HG03520 (cell line): Measurements from ENCODE around the gene WFDC5.

ENCODE experiments used
- ATAC-seq: cut with Tn5 transposase; IDR thresholded peaks from one replicate; pipeline ENCODE4 v1.9.1; 2021; ENCODE audit warnings: mild to moderate bottlenecking, moderate library complexity; ENCODE audit not compliant: unreplicated experiment

Gene WFDC5

DNA sequence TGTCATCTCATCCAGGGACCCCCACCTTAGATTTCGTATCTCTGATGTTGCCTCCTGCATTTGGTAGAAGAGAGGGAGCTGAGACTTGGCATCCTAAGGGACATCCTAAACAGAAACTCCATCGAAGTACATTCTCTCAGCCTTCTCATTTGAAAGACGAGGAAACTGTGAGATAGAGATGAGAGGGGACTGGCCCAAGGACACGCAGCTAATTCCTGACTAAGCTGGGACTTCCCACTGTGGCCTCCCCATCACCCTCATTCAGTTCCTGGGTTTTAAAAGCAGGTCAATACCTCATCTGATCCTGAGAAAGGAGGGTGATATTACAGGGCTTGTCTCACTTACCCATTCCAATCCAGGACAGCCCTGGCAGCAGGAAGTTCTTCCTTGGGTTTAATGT lies 855 bp upstream of the WFDC5 start:
- ATAC-seq: no peak

DNA sequence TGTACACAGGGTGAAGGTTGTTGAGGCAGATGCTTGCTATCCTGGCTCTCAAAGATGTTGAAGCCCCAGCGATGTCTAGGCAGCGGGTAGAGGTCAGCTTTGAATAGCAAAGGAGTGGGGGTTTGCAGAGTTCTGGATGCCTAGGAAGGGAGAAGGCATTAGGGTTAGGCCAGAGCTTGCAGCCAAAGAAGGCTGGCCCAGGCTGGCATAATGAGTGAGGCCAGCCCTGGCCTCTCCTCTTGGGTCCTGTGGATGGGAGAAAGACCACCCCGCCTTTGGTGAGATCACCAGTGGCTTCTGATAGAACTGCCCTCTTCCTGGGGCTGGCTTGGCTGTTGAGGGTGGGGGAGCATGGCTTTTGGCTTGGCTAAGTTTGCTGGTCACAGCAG lies 406 bp upstream of the WFDC5 start:
- no peak for ATAC-seq

DNA sequence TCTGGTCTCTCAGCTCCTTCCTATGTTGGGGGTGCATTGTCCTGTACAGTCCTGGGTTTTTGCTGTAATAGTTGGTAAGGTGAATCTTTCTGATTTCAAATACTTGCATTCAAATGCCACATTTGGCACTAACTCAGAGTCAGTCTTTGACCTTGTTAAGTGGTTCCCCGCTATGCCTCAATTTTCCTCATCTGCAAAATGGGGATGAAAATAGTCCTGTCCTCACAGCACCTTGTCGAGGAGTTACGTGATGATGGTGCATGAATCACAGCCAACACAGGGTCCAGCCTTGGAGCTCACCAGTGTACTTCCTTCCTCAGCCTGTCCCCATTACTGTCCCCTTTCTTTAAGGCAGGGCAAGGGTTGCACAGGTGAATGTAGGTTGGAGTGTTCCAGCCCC lies 1.1 kb downstream of the WFDC5 start:
- ATAC-seq: no peak

DNA sequence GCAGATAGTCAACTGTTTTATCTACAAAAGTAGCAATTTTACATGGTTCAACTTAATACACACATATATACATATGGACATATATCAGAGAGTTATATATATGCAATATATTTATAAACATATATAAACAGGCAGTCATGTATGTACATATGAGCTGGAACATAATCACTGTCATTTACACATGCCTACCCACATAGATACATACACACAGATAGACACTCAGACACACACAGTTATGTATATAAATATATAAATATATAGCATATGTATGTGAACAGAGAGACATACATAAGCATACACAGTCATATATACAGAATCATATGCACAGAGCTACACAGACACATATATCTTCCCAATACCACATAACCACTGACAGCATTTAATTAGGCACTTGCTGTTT lies 2.2 kb downstream of the WFDC5 start:
- no peak for ATAC-seq

DNA sequence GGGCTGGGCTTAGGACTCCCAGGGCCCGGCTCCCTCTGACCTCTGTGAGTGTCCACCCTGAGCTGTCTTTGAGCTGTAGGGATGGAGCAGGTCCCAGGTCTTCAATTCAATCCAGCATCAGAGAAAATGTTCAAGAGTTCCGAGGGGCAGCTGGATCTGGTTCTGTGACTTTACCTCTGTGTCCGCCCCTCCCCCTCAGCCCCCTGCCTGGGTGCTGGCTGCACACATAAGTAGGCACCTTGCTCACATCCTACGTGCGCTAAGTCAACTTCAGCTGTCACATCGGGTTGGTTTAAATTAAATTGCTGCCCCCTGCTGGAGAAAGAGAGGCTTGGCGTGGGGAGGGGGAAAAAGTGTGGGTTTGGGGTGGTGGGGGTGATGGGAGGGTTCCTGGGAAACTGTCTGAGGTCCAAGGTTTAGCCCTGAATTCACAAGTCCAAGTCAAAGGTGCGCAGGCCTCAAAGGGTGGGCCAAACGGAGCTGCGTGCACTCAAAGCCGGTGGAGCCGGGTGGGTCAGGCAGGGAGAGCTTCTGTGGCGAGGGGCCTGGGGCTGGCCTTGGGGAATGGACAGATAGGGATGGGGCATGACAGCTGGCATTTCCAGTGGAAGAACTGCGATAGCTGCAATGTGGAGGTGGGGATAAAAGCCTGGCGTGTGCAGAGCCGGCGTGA lies 3.0 kb downstream of the WFDC5 start:
- no peak for ATAC-seq

DNA sequence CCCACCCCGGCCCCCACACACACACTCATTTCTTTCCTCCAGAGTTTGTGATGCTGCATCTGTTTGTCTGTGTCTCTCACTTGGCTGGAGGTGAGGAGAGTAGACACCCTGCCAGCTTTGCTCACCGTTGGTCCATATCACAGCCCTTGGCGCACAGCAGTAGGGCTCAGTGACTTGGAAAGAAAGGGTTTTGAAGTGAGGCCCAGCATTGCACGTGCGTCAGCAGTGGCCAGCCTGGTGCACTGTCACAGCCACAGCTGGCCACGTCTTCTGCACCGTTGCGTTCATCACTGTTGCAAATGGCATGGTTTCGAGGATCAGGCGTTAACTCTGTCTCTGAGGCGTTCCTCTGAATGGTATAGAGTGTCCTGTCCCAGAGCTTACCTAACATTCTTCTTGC lies 3.7 kb downstream of the WFDC5 start:
- ATAC-seq: no peak

DNA sequence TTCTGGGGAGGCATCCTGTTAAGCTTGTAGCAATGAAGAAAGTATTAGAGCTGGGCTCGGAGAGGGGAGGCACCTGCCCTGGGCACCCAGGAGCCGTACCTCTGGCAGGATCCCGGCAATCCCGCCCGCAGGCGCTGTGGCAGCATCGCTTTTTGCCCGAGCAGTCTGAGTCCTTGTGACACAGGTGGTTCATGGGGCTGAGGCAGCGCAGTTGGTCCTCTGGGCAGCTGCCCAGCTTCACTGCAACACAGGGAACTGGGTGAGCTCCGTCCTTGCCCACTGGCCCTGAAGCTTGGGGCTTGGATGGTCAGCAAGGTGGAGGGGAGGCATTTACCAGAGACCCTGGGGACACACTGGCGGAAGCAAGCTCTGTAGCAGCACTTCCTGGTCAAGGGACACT lies 4.7 kb downstream of the WFDC5 start:
- ATAC-seq: no peak

DNA sequence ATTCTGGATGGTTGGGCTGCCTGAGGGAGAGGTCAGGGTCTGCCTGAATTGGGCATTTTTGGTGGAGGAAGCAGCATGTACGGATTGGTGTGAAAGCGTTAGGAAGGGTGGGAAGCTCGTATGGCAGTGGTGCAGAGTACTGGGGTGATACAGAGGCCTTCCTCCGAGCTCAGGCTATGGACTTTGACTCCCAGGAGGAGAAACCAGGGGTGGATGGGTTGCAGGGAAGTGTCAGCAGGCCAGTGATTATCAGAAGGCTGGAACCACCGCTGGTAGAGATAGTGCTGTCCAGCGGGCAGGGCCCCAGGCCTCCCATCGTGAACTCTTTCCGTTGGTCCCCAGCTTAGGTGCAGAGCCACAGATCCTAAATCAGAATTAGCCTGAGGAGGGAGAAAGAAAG lies 5.3 kb downstream of the WFDC5 start:
- no peak for ATAC-seq

DNA sequence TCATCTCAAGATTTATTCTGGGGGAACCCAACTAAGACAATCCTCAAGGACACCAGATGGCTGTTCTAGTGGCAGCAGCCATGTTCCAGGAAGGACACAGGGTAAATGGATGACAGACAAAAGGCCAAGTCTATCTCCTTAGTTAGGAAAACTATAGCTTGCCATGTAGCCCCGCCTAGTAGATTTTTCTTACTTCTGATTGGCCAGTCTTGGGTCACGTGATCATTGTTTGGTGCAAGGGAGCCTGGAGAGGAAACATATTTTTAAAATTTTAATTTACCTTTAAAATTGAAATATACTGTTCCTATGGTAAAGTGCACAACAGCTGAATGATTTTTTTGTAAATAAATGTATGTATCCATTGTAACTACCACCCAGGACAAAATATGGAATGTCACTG lies 9.7 kb downstream of the WFDC5 start:
- no peak for ATAC-seq

DNA sequence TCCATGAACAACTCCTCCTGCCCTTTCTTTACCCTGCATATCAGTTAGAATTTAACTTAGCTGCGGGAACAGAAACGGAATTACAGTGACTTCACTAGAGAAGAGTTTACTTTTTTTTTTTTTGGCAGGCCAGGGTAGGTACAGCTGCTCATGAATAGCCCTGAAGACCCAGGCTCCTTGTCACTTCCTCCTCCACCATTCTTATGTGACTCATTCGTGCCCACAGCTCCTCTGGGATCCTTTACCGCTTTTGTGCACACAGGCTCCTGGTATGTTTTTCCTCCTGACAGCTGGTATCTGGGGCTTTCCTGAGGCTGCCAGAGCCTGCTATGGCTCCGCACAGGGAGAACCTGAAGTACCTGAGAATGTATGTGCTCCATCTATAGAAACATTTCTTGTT lies 10.2 kb downstream of the WFDC5 start:
- ATAC-seq: no peak

DNA sequence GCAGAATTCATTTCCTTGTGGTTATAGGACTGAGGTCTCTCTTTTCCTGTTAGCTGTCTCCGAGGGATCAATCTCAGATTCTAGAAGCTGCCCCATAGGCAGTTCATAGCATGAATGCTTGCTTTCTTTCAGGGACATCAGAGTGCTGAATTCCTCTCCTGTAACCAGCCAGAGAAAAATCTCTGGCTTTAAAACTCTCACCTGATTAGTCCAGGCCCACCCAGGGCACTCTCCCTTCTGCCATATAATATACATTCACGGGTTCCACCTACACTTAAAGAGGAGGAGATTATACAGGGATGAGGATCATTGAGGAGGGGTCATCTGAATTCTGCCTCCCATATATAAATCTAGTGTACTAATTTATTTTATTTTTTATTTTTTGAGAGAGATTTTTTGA lies 11.9 kb downstream of the WFDC5 start:
- ATAC-seq: no peak

DNA sequence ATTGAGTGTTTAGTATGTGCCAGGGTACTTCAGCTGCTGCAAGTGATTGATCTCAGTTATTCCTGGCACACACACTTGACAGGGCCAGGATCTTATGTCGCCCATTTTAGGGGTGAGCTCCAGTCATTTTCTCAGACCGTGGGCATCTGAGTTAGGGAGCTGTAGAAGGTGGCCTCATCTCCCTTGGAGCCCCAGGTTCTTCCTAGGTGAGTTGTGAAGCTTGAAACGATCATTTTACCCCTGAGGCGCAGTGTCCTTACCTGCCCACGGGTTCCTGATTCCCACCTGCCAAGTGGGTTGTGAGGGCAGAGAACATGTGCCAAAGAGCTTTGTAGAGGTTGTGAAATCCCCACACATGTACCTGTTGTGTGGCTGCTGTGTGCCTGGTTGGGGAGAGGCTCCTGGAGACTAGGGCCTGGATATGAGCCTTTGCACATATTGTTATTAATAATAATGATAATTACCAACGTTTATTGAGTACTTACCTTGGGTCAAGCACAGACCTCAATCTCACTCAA lies 13.6 kb downstream of the WFDC5 start:
- no peak for ATAC-seq

DNA sequence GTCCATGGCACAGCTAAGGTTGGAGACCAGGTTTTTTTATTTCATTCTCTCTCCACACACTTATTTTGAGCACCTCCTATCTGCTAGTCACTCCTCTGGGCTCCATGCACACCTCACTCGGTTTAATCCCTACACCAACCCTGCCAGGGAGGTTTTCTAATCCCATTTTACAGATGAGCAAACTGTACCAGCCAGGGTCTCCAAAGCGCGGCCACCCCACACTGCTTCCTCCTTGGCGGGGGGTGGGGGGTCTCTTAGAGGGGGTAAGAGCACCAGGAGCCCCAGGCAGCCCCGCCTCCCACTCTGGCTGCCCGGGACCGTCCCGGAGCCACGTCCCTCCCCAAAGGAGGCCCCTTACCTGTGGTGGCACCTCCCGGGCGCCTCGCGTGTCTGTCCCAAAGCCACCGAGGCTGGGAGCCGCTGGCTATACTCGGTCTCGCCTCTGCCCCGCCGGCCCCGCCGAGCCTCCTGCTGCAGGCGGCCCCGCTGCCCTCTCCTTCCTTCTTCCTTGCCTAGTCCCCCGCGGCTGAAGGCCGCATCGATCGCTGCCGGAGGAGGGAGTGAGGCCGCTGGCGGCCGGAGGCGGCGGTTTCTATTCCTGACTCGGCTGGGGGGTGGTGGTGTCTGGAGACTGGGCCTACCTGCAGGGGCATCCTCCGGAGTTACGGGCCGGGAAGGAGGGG lies 14.3 kb downstream of the WFDC5 start, which contains the start of gene KCNS1:
TSS of gene KCNS1 (minus strand) at position 565 of the 683 bp plus-strand sequence. CDS start 1,891 bp downstream, outside the sequence.
- ATAC-seq: no peak

DNA sequence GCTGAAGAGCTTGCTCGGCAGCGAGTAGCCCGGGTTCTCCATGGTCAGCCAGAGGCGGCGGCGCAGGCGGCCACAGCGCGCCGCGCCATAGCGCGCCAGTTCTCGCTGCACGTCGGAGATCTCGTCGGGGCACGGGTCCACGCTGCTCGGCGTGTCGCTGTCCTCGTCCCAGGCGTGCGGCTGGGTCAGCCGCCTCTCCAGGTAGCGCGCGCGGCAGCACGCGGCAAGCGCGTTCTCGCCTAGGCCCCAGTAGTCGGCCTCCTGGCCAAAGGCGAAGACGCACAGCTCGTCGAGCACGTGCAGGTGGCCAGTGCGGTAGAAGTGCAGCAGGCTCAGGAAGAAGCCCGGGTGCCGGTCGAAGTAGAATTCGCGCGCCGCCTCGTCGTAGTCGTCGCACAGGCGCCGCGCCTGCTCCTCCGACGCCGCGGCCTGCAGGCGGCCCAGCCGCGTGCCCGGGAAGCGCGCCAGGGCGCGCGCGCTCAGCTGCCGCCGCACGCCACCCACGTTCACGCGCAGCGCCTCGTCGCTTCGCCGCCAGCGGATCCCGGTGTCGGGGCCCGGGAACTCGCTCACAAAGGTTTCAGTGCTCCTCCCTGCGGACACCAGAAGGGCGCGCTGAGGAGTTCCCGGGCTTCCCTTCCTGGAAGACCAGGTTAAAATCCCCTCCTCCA lies 16.7 kb downstream of the WFDC5 start:
- no peak for ATAC-seq

DNA sequence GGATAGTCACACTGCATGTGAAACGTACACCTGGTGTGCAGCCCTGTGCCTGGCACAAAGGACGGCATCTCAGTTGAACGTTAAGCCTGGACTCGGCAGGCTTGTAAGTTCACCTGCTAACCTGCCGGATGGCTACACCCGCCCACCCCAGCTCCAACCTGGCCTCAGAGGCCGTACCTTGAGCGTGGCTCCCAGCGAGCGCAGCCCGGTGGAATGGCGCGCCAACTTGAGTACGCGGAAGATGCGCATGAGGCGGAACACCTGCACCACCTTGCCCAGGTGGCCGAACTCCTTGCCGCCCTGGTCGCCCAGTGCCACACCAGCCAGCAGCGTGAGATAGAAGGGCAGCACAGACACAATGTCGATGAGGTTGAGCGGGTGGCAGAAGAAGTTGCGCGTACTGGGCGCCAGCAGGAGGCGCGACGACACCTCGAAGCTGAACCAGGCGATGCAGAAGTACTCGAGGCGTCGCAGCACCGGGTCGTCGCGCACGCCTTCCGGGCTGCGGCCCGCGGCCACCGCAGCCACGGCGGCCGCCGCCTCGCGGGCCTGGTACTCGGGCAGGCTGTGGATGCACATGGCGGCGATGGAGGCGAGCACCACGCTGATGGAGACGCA lies 17.4 kb downstream of the WFDC5 start:
- ATAC-seq: no peak

DNA sequence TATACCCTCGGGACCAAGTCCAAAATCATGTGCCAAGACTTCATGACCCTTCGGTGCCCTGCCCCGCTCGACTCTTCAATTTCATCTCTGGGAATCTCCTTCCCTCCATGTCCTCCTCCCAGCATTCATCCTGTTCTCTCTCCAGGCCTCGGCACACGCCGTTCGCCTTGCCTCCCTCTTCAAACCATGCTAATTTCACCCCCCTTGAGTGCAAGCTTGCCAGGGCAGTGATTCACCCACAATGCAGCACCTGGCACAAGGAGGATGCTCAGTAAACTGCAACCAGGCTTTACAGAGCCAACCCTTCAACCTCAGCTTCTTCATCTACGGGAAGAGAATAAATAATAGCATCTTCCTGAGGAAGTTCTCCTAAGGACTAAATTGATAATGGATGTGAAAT lies 18.2 kb downstream of the WFDC5 start:
- ATAC-seq: no peak

DNA sequence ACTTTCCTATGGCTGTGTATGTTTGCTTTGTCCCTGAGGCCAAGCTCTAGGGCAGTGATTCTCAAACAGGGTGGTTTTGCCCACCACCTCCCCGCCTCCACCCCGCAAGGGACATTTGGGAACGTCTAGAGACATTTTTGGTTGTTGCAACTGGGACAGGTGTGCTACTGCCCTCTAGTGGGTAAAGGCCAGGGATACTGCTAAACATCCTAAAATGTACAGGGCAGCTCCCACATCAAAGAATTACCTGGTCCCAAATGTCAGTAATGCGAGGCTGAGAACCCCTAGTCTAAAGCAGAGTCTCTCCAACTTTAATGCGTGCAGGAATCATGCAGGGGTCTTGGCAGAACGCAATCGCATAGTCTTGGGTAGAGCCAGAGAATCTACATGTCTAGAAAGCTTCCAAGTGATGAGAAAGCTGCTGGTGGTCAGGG lies 19.2 kb downstream of the WFDC5 start:
- no peak for ATAC-seq

DNA sequence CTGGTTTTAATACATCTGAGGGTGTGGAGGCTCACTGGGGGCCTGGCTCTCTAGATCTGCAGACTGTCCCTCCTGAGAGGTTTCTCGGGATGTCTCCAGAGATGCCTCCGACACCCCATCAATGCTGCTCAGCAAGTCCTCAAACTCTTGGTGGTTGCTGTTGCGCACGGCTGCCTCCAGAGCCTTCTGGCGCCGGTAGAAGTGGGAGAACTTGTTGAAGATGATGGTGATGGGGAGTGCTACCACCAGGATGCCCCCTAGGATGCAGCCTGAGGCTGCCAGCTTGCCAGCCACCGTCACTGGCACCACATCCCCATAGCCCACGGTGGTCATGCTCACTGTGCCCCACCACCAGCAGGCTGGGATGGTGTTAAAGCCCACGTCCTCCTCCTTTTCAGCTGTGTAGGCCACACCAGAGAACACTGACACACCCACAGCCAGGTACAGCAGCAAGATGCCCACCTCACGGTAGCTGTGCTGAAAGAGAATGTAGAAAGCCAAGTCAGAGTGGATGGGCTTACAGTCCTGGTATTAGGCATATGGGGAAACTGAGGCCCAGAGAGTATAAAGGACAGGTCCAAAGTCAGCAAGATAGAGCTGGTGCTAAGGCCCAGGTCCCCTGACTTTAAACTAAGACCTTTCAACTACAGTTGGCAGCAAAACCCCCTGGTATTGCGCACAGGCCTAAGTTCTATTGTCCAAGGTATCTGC lies 20.0 kb downstream of the WFDC5 start:
- no peak for ATAC-seq

DNA sequence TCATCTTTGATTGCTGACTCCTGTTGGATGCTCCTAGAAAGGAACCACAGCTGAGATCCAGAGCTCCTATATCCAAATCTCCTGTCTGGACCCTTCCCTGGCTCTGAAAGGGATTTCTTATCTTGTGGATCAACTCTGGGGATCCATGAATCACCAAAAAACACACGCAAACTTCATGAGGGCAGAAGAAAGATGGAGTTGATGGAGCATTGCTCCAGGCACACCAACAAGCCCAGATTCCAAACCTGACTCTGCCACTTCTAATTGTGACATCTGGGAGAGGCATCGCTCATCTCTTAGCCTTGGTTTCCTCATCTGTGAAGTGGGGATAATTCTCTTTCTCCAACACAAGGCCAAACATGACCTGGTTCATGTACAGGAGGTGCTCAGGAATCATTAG lies 20.8 kb downstream of the WFDC5 start:
- no peak for ATAC-seq

DNA sequence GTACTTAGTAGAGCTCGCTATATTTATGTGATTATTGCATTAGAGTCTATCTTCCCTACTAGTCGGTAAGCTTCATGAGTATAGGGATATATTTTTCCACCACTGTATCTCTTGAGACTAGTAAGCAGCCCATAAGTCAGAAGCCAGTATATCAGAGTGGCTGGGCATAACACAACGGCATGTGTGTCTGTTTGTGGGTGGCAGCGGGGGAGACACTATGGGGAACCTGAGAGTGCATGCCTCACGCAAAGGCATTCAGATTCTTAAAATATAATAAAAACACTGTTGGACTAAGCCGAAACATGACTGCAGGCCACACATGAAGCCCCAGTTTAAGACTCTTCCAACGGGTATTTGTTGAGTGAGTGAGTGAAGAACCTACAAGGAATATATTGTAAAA lies 22.1 kb downstream of the WFDC5 start:
- no peak for ATAC-seq

DNA sequence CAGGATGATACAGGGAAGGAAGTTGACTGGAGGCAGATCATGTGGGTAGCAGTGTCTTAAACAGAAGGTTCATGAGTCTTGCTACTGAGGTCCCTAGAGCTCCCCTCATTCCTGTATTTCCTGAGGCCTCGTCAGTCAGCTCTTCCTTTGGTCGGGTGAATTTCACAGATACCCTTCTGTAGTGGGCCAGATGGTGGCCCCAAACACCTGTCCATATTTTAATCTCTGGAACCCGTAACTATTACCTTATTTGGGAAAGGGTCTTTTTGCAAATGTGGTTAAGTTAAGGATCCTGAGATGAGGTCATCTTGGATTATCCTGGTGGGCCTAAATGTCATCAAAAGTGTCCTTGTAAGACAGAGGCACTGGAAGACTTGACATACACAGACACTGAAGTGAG lies 23.6 kb downstream of the WFDC5 start:
- no peak for ATAC-seq
